ENCODE measurements around the gene RCAN2.

RCAN2 gene

DNA sequence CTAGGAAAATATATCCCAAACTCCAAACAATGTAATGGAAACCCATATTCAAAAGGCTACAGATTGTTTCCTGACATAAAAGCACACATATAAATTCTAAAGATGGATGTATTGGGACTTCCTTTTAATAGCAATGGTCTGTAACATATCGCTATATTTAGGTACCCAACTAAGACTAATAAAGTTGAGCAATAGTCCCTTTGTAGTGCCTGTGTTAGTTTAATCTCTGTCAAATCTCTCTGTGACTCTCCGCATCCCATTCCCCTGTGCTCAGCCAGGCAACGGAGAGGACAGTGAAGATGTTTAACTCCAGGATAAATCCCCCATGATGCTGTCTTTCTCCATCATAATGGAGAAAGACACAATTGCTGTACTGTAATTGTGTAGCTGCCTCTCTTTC is 19.0 kb downstream of the RCAN2 start:
- TF ChIP-seq, protein P1, sequence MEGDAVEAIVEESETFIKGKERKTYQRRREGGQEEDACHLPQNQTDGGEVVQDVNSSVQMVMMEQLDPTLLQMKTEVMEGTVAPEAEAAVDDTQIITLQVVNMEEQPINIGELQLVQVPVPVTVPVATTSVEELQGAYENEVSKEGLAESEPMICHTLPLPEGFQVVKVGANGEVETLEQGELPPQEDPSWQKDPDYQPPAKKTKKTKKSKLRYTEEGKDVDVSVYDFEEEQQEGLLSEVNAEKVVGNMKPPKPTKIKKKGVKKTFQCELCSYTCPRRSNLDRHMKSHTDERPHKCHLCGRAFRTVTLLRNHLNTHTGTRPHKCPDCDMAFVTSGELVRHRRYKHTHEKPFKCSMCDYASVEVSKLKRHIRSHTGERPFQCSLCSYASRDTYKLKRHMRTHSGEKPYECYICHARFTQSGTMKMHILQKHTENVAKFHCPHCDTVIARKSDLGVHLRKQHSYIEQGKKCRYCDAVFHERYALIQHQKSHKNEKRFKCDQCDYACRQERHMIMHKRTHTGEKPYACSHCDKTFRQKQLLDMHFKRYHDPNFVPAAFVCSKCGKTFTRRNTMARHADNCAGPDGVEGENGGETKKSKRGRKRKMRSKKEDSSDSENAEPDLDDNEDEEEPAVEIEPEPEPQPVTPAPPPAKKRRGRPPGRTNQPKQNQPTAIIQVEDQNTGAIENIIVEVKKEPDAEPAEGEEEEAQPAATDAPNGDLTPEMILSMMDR (conservative IDR thresholded peaks at IDR 0.05) = no peak
- TF ChIP-seq ZFX (IDR thresholded peaks at IDR 0.05) = no peak
- H3K27ac ChIP-seq = no peak overlapping the region

DNA sequence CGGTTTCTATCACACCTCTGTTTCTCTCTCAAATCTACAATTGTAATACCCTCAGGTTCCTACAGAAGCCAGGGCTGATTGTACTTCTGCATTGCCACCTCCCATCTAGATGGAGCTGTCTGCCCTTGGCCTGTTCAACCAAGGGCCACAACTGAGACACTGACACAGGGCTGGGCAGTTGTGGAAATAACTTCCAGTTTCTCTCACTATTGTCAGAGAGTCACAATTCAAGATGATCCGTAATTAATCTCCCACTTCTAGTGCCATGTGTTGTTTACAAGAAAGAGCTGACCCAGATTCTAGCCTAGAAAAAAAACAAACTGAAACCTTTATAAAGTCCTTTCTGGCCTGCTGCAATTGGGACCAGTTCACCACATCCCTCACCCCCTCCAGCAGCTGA is 22.2 kb downstream of the RCAN2 start:
- no peak overlapping the region for H3K27ac ChIP-seq
- TF ChIP-seq ZFX (IDR thresholded peaks at IDR 0.05) = no peak
- TF ChIP-seq, protein P1 (conservative IDR thresholded peaks at IDR 0.05) = no peak

DNA sequence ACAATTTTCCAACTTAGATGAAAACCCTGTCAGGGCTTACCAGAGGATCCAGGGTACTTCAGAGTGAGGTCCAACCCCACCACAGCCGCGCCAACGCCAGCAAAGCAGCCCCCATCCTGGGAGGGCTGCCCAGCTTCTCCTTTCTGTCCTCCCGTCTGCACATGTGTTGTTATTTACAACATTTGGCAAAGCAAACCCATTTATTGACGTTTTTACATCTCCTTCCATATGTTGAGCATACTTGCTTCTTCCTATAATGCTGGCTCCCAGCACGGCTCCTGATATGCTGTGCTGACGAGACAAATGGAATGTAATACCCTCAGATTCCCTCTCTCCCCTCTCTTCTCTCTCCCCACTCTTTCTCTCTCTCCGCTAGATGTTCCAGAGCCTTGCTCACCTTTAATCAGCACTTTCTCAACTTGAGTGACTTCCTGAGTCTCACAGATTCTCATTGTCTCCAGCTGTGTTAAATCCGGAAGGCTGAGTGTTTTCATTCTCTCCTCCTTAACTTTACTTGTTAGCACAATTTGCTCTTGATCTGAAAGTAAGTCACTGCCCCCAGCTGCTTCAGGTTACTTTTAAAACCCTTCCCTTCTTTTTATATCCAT is 22.7 kb downstream of the RCAN2 start:
- H3K27ac ChIP-seq = no peak overlapping the region
- no peak for TF ChIP-seq ZFX (IDR thresholded peaks at IDR 0.05)
- TF ChIP-seq, protein P1 (conservative IDR thresholded peaks at IDR 0.05) = no peak

DNA sequence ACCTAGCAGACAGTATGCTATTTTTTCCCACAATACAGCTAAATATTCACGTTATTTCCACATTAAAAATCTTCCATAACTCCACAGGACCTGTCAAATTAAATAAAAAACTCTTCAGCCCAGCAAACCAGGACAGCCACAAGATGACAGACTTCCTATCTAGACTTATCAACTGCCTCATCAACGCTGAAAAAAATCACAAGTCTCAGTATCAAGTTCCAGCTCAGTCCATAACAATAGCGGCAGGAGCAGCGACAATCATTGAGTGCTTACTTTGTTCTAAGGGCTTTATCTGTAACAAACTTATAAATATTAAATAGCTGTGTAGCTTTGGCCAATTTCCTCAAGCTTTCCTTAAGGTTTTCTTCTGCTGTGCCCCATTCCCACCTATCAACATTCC is 24.7 kb downstream of the RCAN2 start:
- no peak overlapping the region for H3K27ac ChIP-seq
- TF ChIP-seq, protein P1 (conservative IDR thresholded peaks at IDR 0.05) = no peak
- no peak for TF ChIP-seq ZFX (IDR thresholded peaks at IDR 0.05)

- TF ChIP-seq, protein P1 (conservative IDR thresholded peaks at IDR 0.05) = no peak
- TF ChIP-seq ZFX (IDR thresholded peaks at IDR 0.05) = no peak
- no peak overlapping the region for H3K27ac ChIP-seq
Observed at GRCh38 chr6:46465294-46466165, 25.7 kb downstream of the RCAN2 start.

- no peak overlapping the region for H3K27ac ChIP-seq
- TF ChIP-seq ZFX (IDR thresholded peaks at IDR 0.05) = no peak
- TF ChIP-seq, protein P1 (conservative IDR thresholded peaks at IDR 0.05) = no peak
Observed at GRCh38 chr6:46456297-46456696, 35.0 kb downstream of the RCAN2 start.

GRCh38 chr6:46454691-46455090 is 36.6 kb downstream of the RCAN2 start:
- TF ChIP-seq, protein P1 (conservative IDR thresholded peaks at IDR 0.05) = no peak
- no peak for TF ChIP-seq ZFX (IDR thresholded peaks at IDR 0.05)
- no peak overlapping the region for H3K27ac ChIP-seq
